Hepatocyte (in vitro differentiated cells): Measurements from ENCODE around the gene NT5DC1.

ENCODE experiments used
- EZH2 ChIP-seq: fragments of 200-600 bp; sonication (generic); IDR thresholded peaks from 2 replicates; pipeline ENCODE4 v1.6.1; 2016; ENCODE audit warnings: antibody characterized with exemption, mild to moderate bottlenecking, borderline replicate concordance
- EZH2phosphoT487 ChIP-seq: fragments of 200-600 bp; sonication (generic); IDR thresholded peaks from one replicate; pipeline ENCODE4 v1.6.1; 2018; ENCODE audit warnings: antibody characterized with exemption, mild to moderate bottlenecking, low read depth, moderate library complexity; ENCODE audit not compliant: unreplicated experiment, severe bottlenecking
- TF ChIP-seq, protein P1 (sequence below): fragments of 200-600 bp; sonication (generic); IDR thresholded peaks from 2 replicates; pipeline ENCODE4 v1.5.1; 2016; ENCODE audit warnings: antibody characterized with exemption, mild to moderate bottlenecking; ENCODE audit not compliant: poor library complexity

DNA sequence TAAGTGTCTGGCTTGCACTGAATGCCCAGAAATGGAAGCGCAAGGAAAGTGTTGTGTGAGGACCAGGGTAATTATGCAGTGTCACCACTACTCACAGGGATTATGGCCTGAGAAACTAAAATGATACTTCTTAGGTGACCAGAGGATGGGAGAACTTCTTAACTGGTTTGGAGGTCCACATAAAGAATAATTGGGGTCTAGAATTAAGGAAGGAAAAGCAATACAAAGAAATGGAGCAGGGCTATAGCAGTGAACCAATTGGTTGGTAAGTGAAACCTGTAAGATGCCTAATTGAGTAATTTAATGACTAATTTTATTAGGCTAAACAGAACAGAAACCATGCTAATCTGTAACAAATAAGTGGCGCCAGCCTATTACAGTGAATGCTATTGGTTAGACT is 147.9 kb downstream of the NT5DC1 start:
- TF ChIP-seq, protein P1, sequence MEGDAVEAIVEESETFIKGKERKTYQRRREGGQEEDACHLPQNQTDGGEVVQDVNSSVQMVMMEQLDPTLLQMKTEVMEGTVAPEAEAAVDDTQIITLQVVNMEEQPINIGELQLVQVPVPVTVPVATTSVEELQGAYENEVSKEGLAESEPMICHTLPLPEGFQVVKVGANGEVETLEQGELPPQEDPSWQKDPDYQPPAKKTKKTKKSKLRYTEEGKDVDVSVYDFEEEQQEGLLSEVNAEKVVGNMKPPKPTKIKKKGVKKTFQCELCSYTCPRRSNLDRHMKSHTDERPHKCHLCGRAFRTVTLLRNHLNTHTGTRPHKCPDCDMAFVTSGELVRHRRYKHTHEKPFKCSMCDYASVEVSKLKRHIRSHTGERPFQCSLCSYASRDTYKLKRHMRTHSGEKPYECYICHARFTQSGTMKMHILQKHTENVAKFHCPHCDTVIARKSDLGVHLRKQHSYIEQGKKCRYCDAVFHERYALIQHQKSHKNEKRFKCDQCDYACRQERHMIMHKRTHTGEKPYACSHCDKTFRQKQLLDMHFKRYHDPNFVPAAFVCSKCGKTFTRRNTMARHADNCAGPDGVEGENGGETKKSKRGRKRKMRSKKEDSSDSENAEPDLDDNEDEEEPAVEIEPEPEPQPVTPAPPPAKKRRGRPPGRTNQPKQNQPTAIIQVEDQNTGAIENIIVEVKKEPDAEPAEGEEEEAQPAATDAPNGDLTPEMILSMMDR, result no peak
- no peak for TF ChIP-seq EZH2
- TF ChIP-seq EZH2phosphoT487, result no peak
